ENCODE data around the gene DRD3.

GRCh38 chr3:114226313-114226712 is 47.5 kb upstream of the DRD3 start:
- TF ChIP-seq CTCF (conservative IDR thresholded peaks at IDR 0.05 in 1 of 2, IDR thresholded peaks at IDR 0.05 in 1 of 2; ENCODE audit: extremely low read depth in 1 of 2, insufficient read depth in 1 of 2, low read depth in 1 of 2, low read length in 2 of 2) = no peak
- TF ChIP-seq EZH2 (IDR thresholded peaks at IDR 0.05; ENCODE audit: borderline replicate concordance, low read length) = no peak
